Bronchial epithelial cell (primary cell): ENCODE data around the gene PCCA. TPM values are rescaled to one million over a fixed set of nuclear protein-coding genes. Genes with fewer than 3 reads are reported as not detected.
A peak's percentile ranks its signal among the peaks of the same experiment; 100 is the strongest.

ENCODE experiments used
- DNase-seq: peaks from one replicate; pipeline ENCODE4 v3.0.0-alpha.2; 2010; ENCODE audit warnings: low read depth
- FAIRE-seq: peaks from 2 replicates; lab custom pipeline; 2011; peaks lifted over from hg19 to GRCh38; lab: Jason Lieb, UNC
- H3K27me3 ChIP-seq: 2 replicates; pipeline ENCODE4 v1.5.1; 2011; ENCODE audit warnings: low read length; ENCODE audit not compliant: control insufficient read depth, insufficient read depth
- H3K36me3 ChIP-seq: 2 replicates; pipeline ENCODE4 v1.5.1; 2011; ENCODE audit warnings: low read length; ENCODE audit not compliant: control insufficient read depth, insufficient read depth
- H3K4me3 ChIP-seq: 2 replicates; pipeline ENCODE4 v1.5.1; 2011; ENCODE audit warnings: mild to moderate bottlenecking, low read depth, low read length, control low read depth
- total RNA-seq: library from RNA; depleted of rRNA; stranded (reverse); fragments of >200 nt; gene quantifications from 2 replicates; pipeline ENCODE4 v1.2.1, GENCODE V29; 2014
- TF ChIP-seq, protein P1 (sequence below): IDR thresholded peaks from 2 replicates; pipeline ENCODE4 v1.5.1; 2011; ENCODE audit warnings: mild to moderate bottlenecking, moderate library complexity, low read length, control low read depth, inconsistent platforms; ENCODE audit not compliant: insufficient read depth, severe bottlenecking

The PCCA gene
- total RNA-seq, 1 donor from 2014 or later = 27.1 TPM

DNA sequence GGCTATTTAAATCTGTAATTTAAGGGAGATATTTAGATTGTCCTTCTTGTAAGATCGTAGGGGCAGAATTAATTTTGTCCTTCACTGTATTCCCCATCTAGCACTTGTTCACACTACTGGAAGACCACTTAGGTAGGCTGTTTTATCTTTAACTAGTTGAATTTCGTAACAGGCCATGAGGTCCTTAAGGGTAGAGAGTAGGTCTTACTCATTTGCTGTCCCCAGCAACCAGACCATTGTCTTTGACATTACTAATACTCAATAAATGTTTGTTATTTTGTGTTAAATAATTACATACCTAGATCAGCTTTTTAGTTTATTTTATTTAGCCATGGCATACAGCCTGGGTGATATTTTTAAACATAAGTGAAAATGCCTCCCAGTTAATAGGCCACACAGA lies 177.1 kb downstream of the PCCA start:
- TF ChIP-seq, protein P1, sequence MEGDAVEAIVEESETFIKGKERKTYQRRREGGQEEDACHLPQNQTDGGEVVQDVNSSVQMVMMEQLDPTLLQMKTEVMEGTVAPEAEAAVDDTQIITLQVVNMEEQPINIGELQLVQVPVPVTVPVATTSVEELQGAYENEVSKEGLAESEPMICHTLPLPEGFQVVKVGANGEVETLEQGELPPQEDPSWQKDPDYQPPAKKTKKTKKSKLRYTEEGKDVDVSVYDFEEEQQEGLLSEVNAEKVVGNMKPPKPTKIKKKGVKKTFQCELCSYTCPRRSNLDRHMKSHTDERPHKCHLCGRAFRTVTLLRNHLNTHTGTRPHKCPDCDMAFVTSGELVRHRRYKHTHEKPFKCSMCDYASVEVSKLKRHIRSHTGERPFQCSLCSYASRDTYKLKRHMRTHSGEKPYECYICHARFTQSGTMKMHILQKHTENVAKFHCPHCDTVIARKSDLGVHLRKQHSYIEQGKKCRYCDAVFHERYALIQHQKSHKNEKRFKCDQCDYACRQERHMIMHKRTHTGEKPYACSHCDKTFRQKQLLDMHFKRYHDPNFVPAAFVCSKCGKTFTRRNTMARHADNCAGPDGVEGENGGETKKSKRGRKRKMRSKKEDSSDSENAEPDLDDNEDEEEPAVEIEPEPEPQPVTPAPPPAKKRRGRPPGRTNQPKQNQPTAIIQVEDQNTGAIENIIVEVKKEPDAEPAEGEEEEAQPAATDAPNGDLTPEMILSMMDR = no peak
- no peak for FAIRE-seq
- Histone ChIP-seq H3K4me3 (no peak overlapping the region), H3K36me3 (no peaks in the 10 kb centered on the region), H3K27me3 (no peaks in the 10 kb centered on the region)
- DNase-seq = no peak

DNA sequence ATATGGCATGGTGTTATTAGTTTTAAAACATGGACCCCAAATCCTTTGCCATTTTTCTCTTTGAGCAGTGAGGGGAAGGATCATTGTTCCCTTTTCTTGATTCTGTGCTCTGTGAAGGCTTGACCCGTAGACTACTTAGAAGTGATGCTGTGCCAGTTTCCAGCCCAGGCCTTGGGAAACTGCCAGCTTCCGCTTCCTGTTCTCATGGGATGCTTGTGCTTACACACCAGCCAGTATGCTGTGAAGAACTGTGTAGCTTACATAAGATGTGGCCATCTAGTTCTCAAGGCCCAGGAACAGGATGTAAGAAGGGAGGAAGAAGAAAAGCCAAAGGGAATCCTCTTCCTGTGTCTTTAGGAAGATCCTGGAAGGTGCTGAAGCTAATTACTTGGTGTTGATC lies 180.9 kb downstream of the PCCA start:
- DNase-seq (peak; percentile 51), FAIRE-seq (no peak)
- H3K4me3 ChIP-seq = no peak overlapping the region
- TF ChIP-seq, protein P1 = no peak
- H3K27me3 ChIP-seq = no peaks in the 10 kb centered on the region
- no peaks in the 10 kb centered on the region for H3K36me3 ChIP-seq

DNA sequence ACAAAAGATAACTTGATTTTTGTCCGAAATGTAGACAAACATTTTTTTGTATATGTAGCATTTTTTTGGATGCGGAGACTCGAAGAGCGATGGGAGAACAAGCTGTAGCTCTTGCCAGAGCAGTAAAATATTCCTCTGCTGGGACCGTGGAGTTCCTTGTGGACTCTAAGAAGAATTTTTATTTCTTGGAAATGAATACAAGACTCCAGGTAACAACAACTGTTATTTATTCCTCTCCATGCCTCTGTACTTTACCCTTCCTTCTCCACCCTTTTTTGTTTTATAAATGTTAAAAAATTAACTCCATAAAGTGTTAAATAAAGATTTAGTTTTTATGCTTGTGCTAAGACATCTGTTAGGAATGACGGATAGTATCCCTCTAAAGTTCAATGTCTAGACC lies 184.2 kb downstream of the PCCA start:
- Histone ChIP-seq H3K36me3 (no peaks in the 10 kb centered on the region), H3K4me3 (no peak overlapping the region), H3K27me3 (no peaks in the 10 kb centered on the region)
- FAIRE-seq (no peak), DNase-seq (no peak)
- TF ChIP-seq, protein P1 = no peak

DNA sequence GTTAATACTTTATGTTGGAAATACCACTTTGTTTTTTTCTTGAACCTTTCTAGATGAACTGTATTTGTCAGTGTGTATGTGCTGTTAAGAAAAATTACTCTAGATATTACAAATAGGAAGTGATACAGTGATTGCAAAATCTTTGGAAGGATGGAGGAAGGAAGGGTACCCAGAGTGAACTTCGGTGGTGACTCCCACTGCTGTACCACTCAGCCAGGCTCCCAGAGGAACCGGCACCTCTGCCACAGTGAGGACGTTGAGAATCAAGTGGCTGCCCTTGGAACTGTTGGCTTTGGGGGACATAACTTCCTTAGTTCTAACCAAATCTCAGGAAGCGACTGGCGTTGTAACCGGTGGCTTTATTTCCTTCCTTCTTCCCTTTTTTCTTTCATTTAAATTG lies 184.7 kb downstream of the PCCA start:
- H3K4me3 ChIP-seq = no peak overlapping the region
- H3K36me3 ChIP-seq = no peaks in the 10 kb centered on the region
- FAIRE-seq = no peak
- TF ChIP-seq, protein P1 = no peak
- no peak for DNase-seq
- H3K27me3 ChIP-seq = no peaks in the 10 kb centered on the region

DNA sequence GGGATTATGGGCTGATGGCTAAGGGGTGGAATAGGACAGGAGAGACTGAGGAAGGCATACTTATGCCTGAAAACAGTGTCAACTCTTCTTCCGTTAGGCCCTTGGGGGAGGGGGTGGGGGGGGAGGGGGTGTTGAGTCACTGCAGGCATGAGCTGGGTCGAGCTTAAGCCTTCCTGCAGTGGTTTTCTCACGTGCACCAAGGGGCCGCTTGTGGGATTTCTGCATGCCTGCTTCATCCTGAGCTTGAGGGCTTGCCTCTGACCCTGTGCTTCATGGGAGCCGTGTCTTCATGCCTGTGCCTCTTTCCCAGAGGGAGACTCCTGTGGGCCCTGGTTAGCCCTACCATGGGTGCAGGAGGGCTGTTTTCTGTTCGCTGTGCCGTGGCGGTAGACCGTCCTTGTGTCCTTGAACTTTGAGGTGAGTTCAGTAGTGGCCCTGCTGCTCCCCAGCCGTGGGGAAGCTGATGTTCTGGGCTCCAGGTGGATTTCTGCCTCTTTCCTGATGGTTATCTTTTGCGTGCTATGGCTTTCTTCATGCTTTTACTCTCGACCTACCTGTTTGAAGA lies 186.1 kb downstream of the PCCA start:
- H3K27me3 ChIP-seq = no peaks in the 10 kb centered on the region
- TF ChIP-seq, protein P1 = no peak
- DNase-seq = no peak

DNA sequence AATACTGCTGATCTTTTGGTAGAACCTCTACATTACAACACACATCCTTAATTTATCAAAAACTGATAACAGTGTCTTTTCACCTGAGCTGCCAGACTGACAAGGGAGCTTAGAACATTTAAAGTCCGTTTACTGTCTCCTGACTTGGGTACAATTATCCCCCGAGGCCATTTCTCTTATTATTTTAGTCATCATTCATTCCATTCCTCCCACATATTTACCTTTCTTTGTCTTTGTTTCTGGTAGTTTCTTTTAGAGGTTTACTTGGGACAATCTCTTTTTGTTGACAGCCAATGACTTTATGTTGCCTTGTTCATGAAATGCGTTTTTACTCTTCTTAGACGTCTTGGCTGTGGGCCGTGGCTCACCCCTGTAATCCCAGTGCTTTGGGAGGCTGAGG lies 186.9 kb downstream of the PCCA start:
- TF ChIP-seq, protein P1 = no peak
- H3K27me3 ChIP-seq = no peaks in the 10 kb centered on the region
- FAIRE-seq (no peak), DNase-seq (peak; percentile 89)
- no peaks in the 10 kb centered on the region for H3K36me3 ChIP-seq
- H3K4me3 ChIP-seq = no peak overlapping the region

More for the DNA sequence above, 186.1 kb downstream of the PCCA start:
- Histone ChIP-seq H3K4me3 (no peak overlapping the region), H3K36me3 (no peaks in the 10 kb centered on the region)
- no peak for FAIRE-seq
